HCT116 (cell line): ENCODE results near the gene POLR3GL.

ENCODE experiments used
- CTCF ChIP-seq, 3 experiments: fragments of 200-600 bp in 1 of 3; sonication (generic) in 1 of 3; IDR thresholded peaks in 2 of 3; conservative IDR thresholded peaks in 1 of 3; 2 replicates each; pipeline ENCODE4 v1.5.1; 2012 to 2017; ENCODE audit warnings: low read depth in 2 of 3, low read length in 2 of 3, antibody characterized with exemption in 1 of 3, borderline replicate concordance in 1 of 3, control low read depth in 1 of 3, mild to moderate bottlenecking in 1 of 3, mixed read lengths in 1 of 3, mixed run types in 1 of 3, moderate library complexity in 1 of 3; ENCODE audit not compliant: insufficient read depth in 1 of 3
- EGR1 ChIP-seq: IDR thresholded peaks from 2 replicates; pipeline ENCODE4 v1.6.1; 2012; ENCODE audit warnings: low read depth
- EZH2phosphoT487 ChIP-seq: fragments of 200-600 bp; IDR thresholded peaks from 2 replicates; pipeline ENCODE4 v1.6.1; 2018; ENCODE audit warnings: antibody characterized with exemption, borderline replicate concordance
- JUND ChIP-seq: IDR thresholded peaks from 2 replicates; pipeline ENCODE4 v1.6.1; 2012
- MAX ChIP-seq: IDR thresholded peaks from 2 replicates; pipeline ENCODE4 v1.6.1; 2012
- POLR2A ChIP-seq: IDR thresholded peaks from 2 replicates; pipeline ENCODE4 v1.7.0; 2011; ENCODE audit warnings: borderline replicate concordance; ENCODE audit not compliant: insufficient read depth, insufficient read length; ENCODE audit errors: extremely low read depth
- POLR2AphosphoS5 ChIP-seq: IDR thresholded peaks from 2 replicates; pipeline ENCODE4 v1.6.1; 2011; ENCODE audit warnings: mild to moderate bottlenecking, low read depth, low read length, moderate library complexity
- REST ChIP-seq: IDR thresholded peaks from 2 replicates; pipeline ENCODE4 v1.6.1; 2012; ENCODE audit warnings: low read depth
- SIN3A ChIP-seq: IDR thresholded peaks from 2 replicates; pipeline ENCODE4 v1.6.1; 2012; ENCODE audit warnings: low read depth
- SP1 ChIP-seq: IDR thresholded peaks from 2 replicates; pipeline ENCODE4 v1.6.1; 2012; ENCODE audit warnings: low read depth
- SRF ChIP-seq: IDR thresholded peaks from 2 replicates; pipeline ENCODE4 v1.6.1; 2012; ENCODE audit warnings: low read depth
- TCF7L2 ChIP-seq: IDR thresholded peaks from 2 replicates; pipeline ENCODE4 v1.7.0; 2011; ENCODE audit warnings: borderline replicate concordance, inconsistent platforms; ENCODE audit not compliant: insufficient read depth, insufficient read length; ENCODE audit errors: extremely low read depth
- ZFX ChIP-seq: fragments of 450-650 bp; IDR thresholded peaks from 2 replicates; pipeline ENCODE4 v1.6.1; 2017
- ZNF274 ChIP-seq: fragments of 200-500 bp; sonication (Bioruptor generic); IDR thresholded peaks from 2 replicates; pipeline ENCODE4 v1.6.1; 2014; ENCODE audit warnings: mild to moderate bottlenecking, low read depth, low read length, inconsistent platforms

- TF ChIP-seq EZH2phosphoT487 (no peak), CTCF (IDR thresholded peaks at IDR 0.05 in 2 of 3, conservative IDR thresholded peaks at IDR 0.05 in 1 of 3; ENCODE audit: borderline replicate concordance in 1 of 3, insufficient read depth in 1 of 3, low read depth in 2 of 3, low read length in 2 of 3) (no peak), MAX (no peak), POLR2A (no peak), EGR1 (no peak), POLR2AphosphoS5 (no peak), SIN3A (no peak), ZFX (no peak), REST (no peak), SP1 (no peak), SRF (no peak), JUND (no peak), TCF7L2 (no peak), ZNF274 (no peak)
Observed at GRCh38 chr1:145999321-146000024, 35.0 kb downstream of the POLR3GL start.
